HG03378 (cell line): ENCODE data around the gene GNG12.

Experiments used
- ATAC-seq: cut with Tn5 transposase; IDR thresholded peaks from one replicate; pipeline ENCODE4 v1.9.1; 2021; ENCODE audit warnings: mild to moderate bottlenecking, moderate library complexity; ENCODE audit not compliant: unreplicated experiment

Gene GNG12

DNA sequence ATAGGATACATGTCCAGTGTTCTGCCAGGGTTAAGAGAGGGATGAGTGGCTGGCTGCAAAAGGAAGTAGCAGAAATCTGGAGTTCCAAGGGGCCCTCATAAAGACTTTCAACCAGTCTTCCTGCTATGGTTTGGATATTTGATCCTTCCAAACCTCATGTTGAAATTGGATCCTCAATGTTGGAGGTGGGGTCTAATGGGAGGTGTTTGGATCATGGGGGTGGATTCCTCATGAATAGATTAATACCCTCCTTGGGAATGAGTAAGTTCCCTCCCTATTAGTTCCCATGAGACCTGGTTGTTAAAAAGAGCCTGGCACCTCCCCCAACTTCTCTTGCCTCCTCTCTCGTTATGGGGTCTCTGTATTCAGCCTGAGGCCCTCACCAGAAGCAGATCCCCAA is 10.1 kb upstream of the GNG12 start:
- no peak for ATAC-seq

DNA sequence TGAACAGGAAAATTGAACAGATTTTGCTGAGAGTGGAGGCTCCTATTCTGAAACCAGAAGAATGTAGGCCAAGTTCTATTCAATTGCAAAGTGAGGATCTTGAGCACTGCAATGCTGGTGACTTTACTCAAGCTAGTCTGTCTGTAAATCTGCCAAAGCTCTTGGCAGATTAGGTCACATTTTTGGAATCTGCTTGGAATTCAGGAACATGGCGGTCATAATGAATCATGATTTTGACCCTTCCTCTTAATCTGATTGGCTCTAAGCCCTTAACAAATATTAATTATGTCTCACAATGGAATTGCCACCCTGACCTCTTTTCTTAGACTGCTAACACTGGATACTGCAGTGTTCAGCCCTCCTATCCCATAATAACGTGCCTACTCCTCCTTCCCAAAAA is 7.2 kb upstream of the GNG12 start:
- no peak for ATAC-seq

GRCh38 chr1:67839826-67840225 is 6.6 kb upstream of the GNG12 start:
- no peak for ATAC-seq

GRCh38 chr1:67838180-67838910 is 5.1 kb upstream of the GNG12 start:
- ATAC-seq, result no peak

GRCh38 chr1:67836769-67837168 is 3.5 kb upstream of the GNG12 start:
- no peak for ATAC-seq

GRCh38 chr1:67835663-67836452 is 2.6 kb upstream of the GNG12 start:
- ATAC-seq, result no peak

DNA sequence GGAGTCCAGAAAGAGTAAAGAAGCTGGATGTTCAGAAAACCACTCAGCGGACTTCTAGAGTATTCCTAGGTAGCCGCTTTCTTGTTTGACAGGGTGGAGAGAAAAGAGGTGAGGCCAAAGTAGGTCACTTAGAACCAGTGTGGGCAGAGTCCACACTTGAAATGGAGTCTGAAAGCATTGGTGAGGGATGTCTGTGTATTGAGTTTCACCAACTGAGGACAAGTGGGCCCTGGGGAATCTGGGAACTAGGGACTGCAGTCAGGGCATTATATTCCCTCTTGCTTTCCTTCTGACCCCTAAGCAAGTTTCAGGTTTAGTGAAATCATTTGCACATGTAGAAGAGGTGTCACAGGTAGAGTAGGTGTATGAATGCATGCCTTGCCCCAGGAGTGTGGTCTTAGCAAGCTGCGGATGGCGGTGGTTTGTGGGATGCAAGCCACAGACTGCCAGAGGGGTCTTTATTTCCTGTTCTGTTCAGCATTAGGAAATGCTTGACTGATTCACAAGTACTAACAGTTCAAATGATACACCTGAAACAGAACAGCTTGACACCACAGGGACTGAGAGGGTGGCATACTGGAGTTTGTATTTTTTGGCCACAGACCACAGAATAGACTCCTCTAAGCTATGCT is 1.1 kb upstream of the GNG12 start:
- ATAC-seq, result no peak

GRCh38 chr1:67833602-67833940 is 304 bp upstream of the GNG12 start:
- no peak for ATAC-seq

DNA sequence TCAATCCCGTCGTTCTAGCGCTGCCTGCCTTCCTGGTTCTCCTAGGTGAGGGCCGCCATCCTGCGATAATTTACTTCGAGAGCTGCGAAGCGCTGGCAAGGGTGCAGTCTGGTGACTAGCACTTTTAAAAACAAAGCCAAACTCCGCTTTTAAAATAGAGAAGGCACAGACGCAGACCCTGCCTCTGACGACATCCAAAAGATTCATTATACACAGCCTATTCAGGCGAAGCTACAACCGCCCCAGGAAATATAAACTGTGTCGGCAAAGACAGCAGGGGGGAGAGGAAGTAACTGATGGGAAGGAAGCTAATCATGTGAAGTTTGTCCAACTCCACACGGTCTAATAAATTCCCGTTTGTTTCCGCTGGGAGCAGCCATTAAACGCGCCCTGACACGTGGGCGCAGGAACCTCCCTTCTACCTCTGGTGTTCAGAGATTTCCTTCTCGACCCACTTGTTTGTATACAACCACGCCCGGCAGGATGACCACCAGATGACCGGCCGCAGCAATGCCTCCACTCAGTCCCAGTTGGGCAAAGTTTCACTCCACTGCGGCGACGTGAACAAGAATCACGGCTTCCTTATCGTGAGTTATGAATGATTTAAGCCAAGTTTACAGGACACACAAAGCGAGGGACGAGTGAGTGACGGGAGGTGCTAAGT is 1.3 kb downstream of the GNG12 start:
- no peak for ATAC-seq

- no peak for ATAC-seq
Measured at GRCh38 chr1:67830928-67831830, 2.1 kb downstream of the GNG12 start.

DNA sequence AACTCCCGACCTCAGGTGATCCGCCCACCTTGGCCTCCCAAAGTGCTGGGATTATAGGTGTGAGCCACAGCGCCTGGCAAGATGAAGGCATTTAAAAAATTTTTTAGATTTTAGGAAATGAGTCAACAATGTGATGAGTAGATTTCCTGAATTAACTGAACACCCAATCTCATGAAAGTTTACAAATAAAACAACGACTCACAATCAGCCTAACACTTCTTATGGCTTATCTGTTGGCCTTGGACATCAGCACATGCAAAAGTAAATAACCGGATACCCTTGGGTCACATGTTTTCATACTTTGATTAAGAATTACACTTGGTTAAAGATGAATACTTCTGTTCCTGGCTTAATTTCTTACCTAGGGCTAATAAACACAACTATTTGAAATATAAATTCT is 3.0 kb downstream of the GNG12 start:
- no peak for ATAC-seq

GRCh38 chr1:67827688-67828087 is 5.6 kb downstream of the GNG12 start:
- no peak for ATAC-seq

DNA sequence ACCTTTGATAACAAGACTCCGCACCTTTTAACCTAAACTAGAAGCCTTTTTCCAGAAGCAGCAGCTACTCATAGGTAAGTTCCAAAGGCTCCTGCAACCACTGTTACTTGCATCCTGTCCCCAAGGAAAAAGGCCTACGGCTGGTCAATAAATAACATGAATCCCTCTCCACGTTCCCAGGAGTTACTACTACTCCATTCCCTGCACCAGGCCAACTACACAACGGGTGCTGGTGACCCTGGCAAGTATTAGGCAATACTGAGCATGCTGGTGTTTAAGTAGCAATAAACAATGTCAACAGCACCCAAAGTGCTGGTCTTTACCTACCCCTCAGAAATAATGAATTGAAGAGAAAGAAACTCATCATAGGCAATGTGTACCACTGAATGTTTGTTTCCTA is 7.7 kb downstream of the GNG12 start:
- ATAC-seq, result no peak

DNA sequence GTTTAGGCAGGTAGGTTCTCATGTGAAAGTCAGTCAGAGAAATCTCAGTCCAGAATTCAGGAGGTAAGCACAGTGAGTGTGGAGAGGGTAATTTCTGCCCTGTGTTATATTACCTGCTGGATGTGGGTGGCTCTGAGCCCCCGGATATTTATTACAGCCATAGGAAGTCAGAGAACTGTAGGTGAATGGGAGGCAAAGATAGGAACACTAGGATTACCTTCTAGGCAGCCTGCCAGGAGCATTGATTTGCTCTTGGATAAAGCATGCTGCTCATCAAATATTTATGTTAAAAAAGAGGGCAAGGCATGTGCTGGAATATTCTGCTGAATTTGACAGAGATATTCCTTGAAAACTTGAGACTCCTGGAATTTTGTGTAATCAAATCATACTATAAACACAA is 8.5 kb downstream of the GNG12 start:
- ATAC-seq, result no peak

DNA sequence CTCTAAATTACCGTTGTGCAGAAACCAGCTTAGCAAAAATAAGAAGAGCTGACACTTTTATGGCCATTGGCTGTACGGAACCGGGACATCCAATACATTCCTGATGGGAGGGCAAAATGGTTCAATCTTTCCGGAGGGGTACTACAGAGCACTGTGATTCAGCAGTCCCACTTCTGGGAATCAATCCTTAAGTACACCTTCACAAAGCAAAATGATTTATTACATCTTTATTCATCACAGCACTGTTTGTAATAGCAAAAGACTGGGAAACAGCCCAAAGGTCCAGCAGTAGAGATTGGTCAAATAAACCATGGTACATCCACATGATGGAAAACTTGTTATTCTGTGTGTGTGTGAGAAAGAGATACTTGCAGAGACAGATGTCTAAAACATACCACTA is 9.7 kb downstream of the GNG12 start:
- no peak for ATAC-seq

DNA sequence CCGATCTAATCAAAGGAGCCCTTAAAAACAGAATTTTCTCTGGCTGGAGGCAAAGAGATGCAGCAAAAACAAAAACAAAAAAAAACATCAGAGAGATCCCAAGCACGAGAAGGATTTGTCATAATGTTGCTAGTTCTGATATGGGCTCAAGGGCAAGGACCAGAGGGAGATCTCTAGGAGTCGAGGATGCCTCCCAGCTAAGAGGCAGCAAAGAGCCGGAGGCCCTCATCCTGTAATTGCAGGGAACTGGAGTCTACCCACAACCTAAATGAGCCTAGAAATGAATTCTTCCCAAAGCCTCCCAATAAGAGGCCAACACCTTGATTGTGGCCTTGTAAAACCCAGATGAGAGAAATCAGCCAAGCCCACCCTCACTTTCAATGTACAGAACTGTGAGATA is 12.0 kb downstream of the GNG12 start:
- no peak for ATAC-seq

- ATAC-seq, result no peak
Measured at GRCh38 chr1:67818725-67819301, 14.5 kb downstream of the GNG12 start.

DNA sequence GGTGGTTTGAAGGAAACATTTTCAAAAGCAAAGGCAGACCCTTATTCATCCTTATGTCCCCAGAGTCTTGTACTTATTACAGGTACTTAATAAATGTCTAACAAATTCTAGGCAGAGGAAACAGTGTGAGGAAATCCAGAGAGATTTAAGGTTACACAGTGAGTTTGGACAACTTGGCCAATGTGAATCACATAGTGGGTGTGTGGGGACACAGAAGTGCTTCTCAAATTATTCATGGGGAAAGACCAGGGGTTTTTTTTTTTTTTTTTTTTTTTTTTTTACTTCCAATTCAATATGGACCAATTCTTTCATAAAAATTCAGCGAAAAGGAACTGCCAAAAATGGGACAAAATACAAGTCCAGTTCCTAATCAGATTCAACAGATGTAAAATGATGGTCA is 15.1 kb downstream of the GNG12 start:
- ATAC-seq, result no peak

DNA sequence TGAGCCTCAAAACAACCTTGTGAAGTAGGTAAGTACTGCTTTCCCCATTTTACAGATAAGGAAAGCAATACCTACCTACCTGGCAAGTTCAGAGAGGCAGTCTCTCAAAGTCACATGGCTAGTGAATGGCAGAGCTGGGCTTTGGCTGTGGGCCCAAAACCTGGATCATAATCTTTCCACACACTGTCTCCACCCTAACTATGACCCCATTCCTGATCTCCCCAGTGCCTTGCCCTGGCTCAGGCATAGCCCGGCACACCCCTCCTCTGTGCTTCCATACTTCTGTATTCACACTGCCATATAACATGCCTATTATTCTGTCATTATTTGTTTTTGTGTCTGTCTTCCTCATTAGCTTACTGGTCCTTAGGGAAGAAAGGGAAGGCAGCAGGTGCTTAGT is 15.9 kb downstream of the GNG12 start:
- ATAC-seq, result no peak

- ATAC-seq, result no peak
Measured at GRCh38 chr1:67816506-67816905, 16.8 kb downstream of the GNG12 start.
